ENCODE results near the gene ZNF827. TPM values are rescaled to one million over a fixed set of nuclear protein-coding genes. Genes with fewer than 3 reads are reported as not detected.

Gene ZNF827
- total RNA-seq, 1 donor, result 16.3 TPM

DNA sequence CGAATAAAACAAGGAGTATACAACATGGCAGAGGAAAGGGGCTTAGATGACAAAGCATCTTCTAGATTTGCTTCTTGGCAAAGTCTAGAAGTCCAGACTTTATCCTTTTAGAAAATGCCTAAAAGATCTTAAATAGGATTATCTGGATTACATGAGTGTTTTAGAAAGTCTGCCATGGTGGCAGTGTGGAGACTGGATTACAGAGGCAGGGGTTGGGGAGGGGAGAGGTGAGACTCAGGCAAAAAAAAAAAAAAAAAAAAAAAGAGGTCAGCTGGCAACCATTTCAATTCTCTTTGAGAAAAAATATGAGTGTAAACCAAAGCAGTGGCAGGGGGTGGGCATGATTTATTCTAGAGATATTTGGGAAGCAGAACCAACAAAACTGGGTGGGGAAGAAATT is 17.4 kb downstream of the ZNF827 start:
- Histone ChIP-seq H3K4me2 (ENCODE audit: insufficient read depth, low read length) (no peak overlapping the region), H3K9me3 (ENCODE audit: low read depth, low read length) (no peaks in the 10 kb centered on the region), H3K79me2 (ENCODE audit: insufficient read depth, low read length) (peaks cover 71% of the 10 kb centered on the region), H3K4me1 (ENCODE audit: insufficient read depth, low read length) (peaks cover 15% of the 10 kb centered on the region), H3K36me3 (ENCODE audit: insufficient read depth, low read length) (no peaks in the 10 kb centered on the region), H3K27me3 (ENCODE audit: insufficient read depth, low read length) (no peaks in the 10 kb centered on the region), H3K27ac (ENCODE audit: low read depth, low read length) (peak overlapping the region; percentile 92), H4K20me1 (ENCODE audit: insufficient read depth, low read length) (no peaks in the 10 kb centered on the region), H2AFZ (ENCODE audit: low read length) (no peak overlapping the region), H3K4me3 (ENCODE audit: insufficient read depth, low read length) (no peak overlapping the region)
- no peak for DNase-seq (ENCODE audit: insufficient read length, low spot score, missing footprints)
- TF ChIP-seq, protein P1, sequence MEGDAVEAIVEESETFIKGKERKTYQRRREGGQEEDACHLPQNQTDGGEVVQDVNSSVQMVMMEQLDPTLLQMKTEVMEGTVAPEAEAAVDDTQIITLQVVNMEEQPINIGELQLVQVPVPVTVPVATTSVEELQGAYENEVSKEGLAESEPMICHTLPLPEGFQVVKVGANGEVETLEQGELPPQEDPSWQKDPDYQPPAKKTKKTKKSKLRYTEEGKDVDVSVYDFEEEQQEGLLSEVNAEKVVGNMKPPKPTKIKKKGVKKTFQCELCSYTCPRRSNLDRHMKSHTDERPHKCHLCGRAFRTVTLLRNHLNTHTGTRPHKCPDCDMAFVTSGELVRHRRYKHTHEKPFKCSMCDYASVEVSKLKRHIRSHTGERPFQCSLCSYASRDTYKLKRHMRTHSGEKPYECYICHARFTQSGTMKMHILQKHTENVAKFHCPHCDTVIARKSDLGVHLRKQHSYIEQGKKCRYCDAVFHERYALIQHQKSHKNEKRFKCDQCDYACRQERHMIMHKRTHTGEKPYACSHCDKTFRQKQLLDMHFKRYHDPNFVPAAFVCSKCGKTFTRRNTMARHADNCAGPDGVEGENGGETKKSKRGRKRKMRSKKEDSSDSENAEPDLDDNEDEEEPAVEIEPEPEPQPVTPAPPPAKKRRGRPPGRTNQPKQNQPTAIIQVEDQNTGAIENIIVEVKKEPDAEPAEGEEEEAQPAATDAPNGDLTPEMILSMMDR (IDR thresholded peaks at IDR 0.05; ENCODE audit: extremely low read depth, low read depth, low read length), result no peak

DNA sequence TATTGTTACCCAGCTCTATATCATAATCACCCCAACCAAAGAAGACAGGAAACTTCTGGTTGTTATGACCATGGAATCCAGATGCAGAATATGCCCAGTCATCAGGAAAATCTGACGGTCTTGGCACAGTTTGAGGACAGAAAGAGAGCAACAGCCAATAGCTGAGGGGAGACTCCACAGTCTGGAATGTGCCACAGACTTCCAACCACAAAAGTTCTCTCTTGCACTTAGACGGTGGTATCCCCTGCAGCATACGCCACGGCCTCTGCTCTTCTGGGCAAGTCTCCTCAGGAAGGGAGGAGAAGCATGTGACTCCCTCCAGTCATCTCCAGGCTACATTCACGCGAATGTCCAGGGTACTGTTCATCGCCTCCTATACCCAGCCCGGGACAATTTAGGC is 18.4 kb downstream of the ZNF827 start:
- Histone ChIP-seq H3K27me3 (ENCODE audit: insufficient read depth, low read length) (no peaks in the 10 kb centered on the region), H3K4me3 (ENCODE audit: insufficient read depth, low read length) (peak overlapping the region; percentile 27), H3K4me2 (ENCODE audit: insufficient read depth, low read length) (peak overlapping the region; percentile 71), H3K36me3 (ENCODE audit: insufficient read depth, low read length) (no peaks in the 10 kb centered on the region), H4K20me1 (ENCODE audit: insufficient read depth, low read length) (no peaks in the 10 kb centered on the region), H3K27ac (ENCODE audit: low read depth, low read length) (peak overlapping the region; percentile 92), H3K4me1 (ENCODE audit: insufficient read depth, low read length) (peaks cover 15% of the 10 kb centered on the region), H3K9me3 (ENCODE audit: low read depth, low read length) (no peaks in the 10 kb centered on the region), H3K79me2 (ENCODE audit: insufficient read depth, low read length) (peaks cover 71% of the 10 kb centered on the region), H2AFZ (ENCODE audit: low read length) (peak overlapping the region; percentile 50)
- DNase-seq (ENCODE audit: insufficient read length, low spot score, missing footprints), result peak; percentile 88
- TF ChIP-seq, protein P1 (IDR thresholded peaks at IDR 0.05; ENCODE audit: extremely low read depth, low read depth, low read length), result no peak

- Histone ChIP-seq H3K4me2 (ENCODE audit: insufficient read depth, low read length) (no peak overlapping the region), H3K36me3 (ENCODE audit: insufficient read depth, low read length) (no peaks in the 10 kb centered on the region), H2AFZ (ENCODE audit: low read length) (no peak overlapping the region), H3K79me2 (ENCODE audit: insufficient read depth, low read length) (peaks cover 72% of the 10 kb centered on the region), H4K20me1 (ENCODE audit: insufficient read depth, low read length) (peaks cover 23% of the 10 kb centered on the region), H3K4me1 (ENCODE audit: insufficient read depth, low read length) (no peaks in the 10 kb centered on the region), H3K4me3 (ENCODE audit: insufficient read depth, low read length) (no peak overlapping the region), H3K27ac (ENCODE audit: low read depth, low read length) (no peak overlapping the region), H3K27me3 (ENCODE audit: insufficient read depth, low read length) (no peaks in the 10 kb centered on the region), H3K9me3 (ENCODE audit: low read depth, low read length) (no peaks in the 10 kb centered on the region)
- TF ChIP-seq, protein P1 (IDR thresholded peaks at IDR 0.05; ENCODE audit: extremely low read depth, low read depth, low read length), result no peak
- no peak for DNase-seq (ENCODE audit: insufficient read length, low spot score, missing footprints)
Measured at GRCh38 chr4:145912376-145912775, 26.2 kb downstream of the ZNF827 start.

DNA sequence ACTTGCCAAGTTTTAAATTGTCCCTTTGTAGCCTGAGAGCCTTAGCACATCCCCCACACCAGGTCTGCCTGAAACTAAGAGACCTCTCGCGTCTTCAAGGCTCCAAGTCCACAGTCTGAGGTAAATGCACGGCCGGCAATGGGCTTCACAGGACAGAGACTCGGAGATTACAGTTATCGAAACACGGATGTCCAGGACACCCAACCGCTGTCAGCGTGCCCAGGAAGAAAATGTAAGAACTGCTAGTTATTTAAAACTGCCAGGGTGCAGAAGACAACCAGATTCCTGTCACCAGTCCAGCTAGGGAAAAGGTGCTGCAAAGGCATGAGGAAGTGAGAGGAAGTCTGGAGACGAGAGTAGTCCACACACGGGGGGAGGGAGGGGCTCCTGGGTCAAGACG is 28.9 kb downstream of the ZNF827 start:
- Histone ChIP-seq H3K4me3 (ENCODE audit: insufficient read depth, low read length) (no peak overlapping the region), H3K27ac (ENCODE audit: low read depth, low read length) (no peak overlapping the region), H3K36me3 (ENCODE audit: insufficient read depth, low read length) (no peaks in the 10 kb centered on the region), H3K4me2 (ENCODE audit: insufficient read depth, low read length) (no peak overlapping the region), H4K20me1 (ENCODE audit: insufficient read depth, low read length) (peaks cover 28% of the 10 kb centered on the region), H3K4me1 (ENCODE audit: insufficient read depth, low read length) (no peaks in the 10 kb centered on the region), H3K27me3 (ENCODE audit: insufficient read depth, low read length) (no peaks in the 10 kb centered on the region), H2AFZ (ENCODE audit: low read length) (no peak overlapping the region), H3K9me3 (ENCODE audit: low read depth, low read length) (no peaks in the 10 kb centered on the region), H3K79me2 (ENCODE audit: insufficient read depth, low read length) (peaks cover 64% of the 10 kb centered on the region)
- TF ChIP-seq, protein P1 (IDR thresholded peaks at IDR 0.05; ENCODE audit: extremely low read depth, low read depth, low read length), result no peak
- no peak for DNase-seq (ENCODE audit: insufficient read length, low spot score, missing footprints)

Measured in osteoblast (primary cell).